HepG2 (cell line): ENCODE data around the gene B3GNT9.
A peak's percentile ranks its signal among the peaks of the same experiment; 100 is the strongest.

Experiments used
- CTCF ChIP-seq: sonication (generic); formaldehyde crosslinking; IDR thresholded peaks from 2 replicates; pipeline ENCODE4 v1.5.0; 2020; ENCODE audit warnings: mild to moderate bottlenecking, missing genetic modification reagents, moderate library complexity
- EP300 ChIP-seq, 3 experiments: sonication (generic) in 1 of 3; formaldehyde crosslinking in 1 of 3; IDR thresholded peaks; 2 replicates each; pipeline versions ENCODE4 v1.5.1 to v1.6.1; 2011 to 2020; ENCODE audit warnings: low read depth in 2 of 3, low read length in 2 of 3, borderline replicate concordance in 1 of 3, improper control_type of control experiment in 1 of 3, mild to moderate bottlenecking in 1 of 3, missing genetic modification reagents in 1 of 3, moderate library complexity in 1 of 3
- FOXO4 ChIP-seq: sonication (generic); formaldehyde crosslinking; conservative IDR thresholded peaks from 2 replicates; pipeline ENCODE4 v1.8.1; 2023; ENCODE audit warnings: missing genetic modification reagents
- GABPA ChIP-seq, 2 experiments: IDR thresholded peaks; 2 replicates each; pipeline ENCODE4 v1.6.1; 2011 to 2016; ENCODE audit warnings: low read depth in 2 of 2, low read length in 1 of 2, missing biosample characterization in 1 of 2, missing genetic modification characterization in 1 of 2
- HMG20B ChIP-seq: conservative IDR thresholded peaks from 2 replicates; pipeline ENCODE4 v1.6.1; 2016; ENCODE audit warnings: missing genetic modification reagents, missing compliant biosample characterization
- HOXA7 ChIP-seq: sonication (generic); formaldehyde crosslinking; IDR thresholded peaks from 2 replicates; pipeline ENCODE4 v1.8.1; 2022; ENCODE audit warnings: mild to moderate bottlenecking, missing genetic modification reagents, moderate library complexity
- POLR2A ChIP-seq, 2 experiments: IDR thresholded peaks; 2 replicates each; pipeline ENCODE4 v1.6.1; 2011; ENCODE audit warnings: low read depth in 2 of 2, low read length in 2 of 2, mild to moderate bottlenecking in 1 of 2, moderate library complexity in 1 of 2; ENCODE audit not compliant: insufficient read depth in 1 of 2
- SMAD1 ChIP-seq: sonication (generic); formaldehyde crosslinking; IDR thresholded peaks from 2 replicates; pipeline ENCODE4 v1.4.0; 2020; ENCODE audit warnings: missing genetic modification reagents, low read depth, mild to moderate bottlenecking, borderline replicate concordance
- SP4 ChIP-seq: sonication (generic); formaldehyde crosslinking; IDR thresholded peaks from 2 replicates; pipeline ENCODE4 v1.8.1; 2023; ENCODE audit warnings: mild to moderate bottlenecking, missing genetic modification reagents
- ZNF414 ChIP-seq: sonication (generic); formaldehyde crosslinking; IDR thresholded peaks from 2 replicates; pipeline ENCODE4 v1.5.0; 2020; ENCODE audit warnings: missing genetic modification reagents
- ZNF616 ChIP-seq: sonication (generic); formaldehyde crosslinking; IDR thresholded peaks from 2 replicates; pipeline ENCODE4 v1.5.0; 2020; ENCODE audit warnings: low read depth, mild to moderate bottlenecking, missing genetic modification reagents
- ZNF75D ChIP-seq: sonication (generic); formaldehyde crosslinking; IDR thresholded peaks from 2 replicates; pipeline ENCODE4 v1.8.1; 2023; ENCODE audit warnings: missing genetic modification reagents, mild to moderate bottlenecking, borderline replicate concordance

GRCh38 chr16:67170949-67171649 lies 20.3 kb upstream of the B3GNT9 start:
- no peak for TF ChIP-seq HMG20B
- TF ChIP-seq FOXO4 (CRISPR knock-in tag), result no peak
- TF ChIP-seq ZNF616 (CRISPR knock-in tag), result peak; percentile 74; the same call in 1 of the 2 replicates
- TF ChIP-seq ZNF414 (CRISPR knock-in tag), result no peak; the same call in 1 of the 2 replicates
- TF ChIP-seq GABPA (IDR thresholded peaks at IDR 0.05; ENCODE audit: low read depth, low read length), result no peak
- no peak for TF ChIP-seq GABPA (CRISPR knock-in tag; IDR thresholded peaks at IDR 0.05; ENCODE audit: low read depth)
- TF ChIP-seq ZNF75D (CRISPR knock-in tag), result no peak
- no peak for TF ChIP-seq CTCF
- peak in 1 of 2 experiments; percentile 23; a peak in 1 of 4 replicates for TF ChIP-seq POLR2A (IDR thresholded peaks at IDR 0.05; ENCODE audit: insufficient read depth in 1 of 2, low read depth in 2 of 2, low read length in 2 of 2)
- TF ChIP-seq EP300 (IDR thresholded peaks at IDR 0.05; ENCODE audit: low read depth in 2 of 2, low read length in 2 of 2), result no peak
- peak; percentile 4; the same call in 1 of the 2 replicates for TF ChIP-seq EP300 (CRISPR knock-in tag; IDR thresholded peaks at IDR 0.05; ENCODE audit: borderline replicate concordance)
- TF ChIP-seq SP4 (CRISPR knock-in tag), result no peak
- no peak for TF ChIP-seq HOXA7 (CRISPR knock-in tag)
- TF ChIP-seq SMAD1, result peak; percentile 21; the same call in 1 of the 2 replicates
